IMR-90 (cell line): ENCODE results near the gene ADGRG4. TPM values are rescaled to one million over a fixed set of nuclear protein-coding genes. Genes with fewer than 3 reads are reported as not detected.

ENCODE experiments used
- ATAC-seq: fragments of 200-7000 bp; cut with Tn5 transposase; 2 replicates; pipeline ENCODE4 v1.9.1; 2020; ENCODE audit warnings: low read depth, mild to moderate bottlenecking, moderate library complexity
- BruUV-seq: library from RNA; stranded (reverse); fragments of 400-500 nt; replicated peaks from 2 replicates; lab custom pipeline; 2021; lab: Mats Ljungman, UMichigan
- CTCF ChIA-PET: fragments of 300-600 bp; formaldehyde crosslinking; extraction: SDS; loops from one replicate; lab custom pipeline; 2021; ENCODE audit warnings: antibody characterized with exemption; lab: Yijun Ruan, JAX
- POLR2A ChIA-PET: fragments of 300-600 bp; sonication (Branson Sonifier 250); formaldehyde crosslinking; loops from one replicate; lab custom pipeline; 2022; ENCODE audit warnings: antibody characterized with exemption; ENCODE audit not compliant: unreplicated experiment; lab: Charles Lee
- DNase-seq: peaks from one replicate; pipeline ENCODE4 v3.0.0; 2013
- H2AFZ ChIP-seq: replicated peaks from 2 replicates; pipeline ENCODE3; 2013; ENCODE audit warnings: low read length, mild to moderate bottlenecking; ENCODE audit not compliant: poor library complexity
- H2AK5ac ChIP-seq: 2 replicates; pipeline ENCODE4 v1.6.1; 2013; ENCODE audit warnings: low read depth, low read length, inconsistent platforms
- H2AK9ac ChIP-seq: replicated peaks from 2 replicates; pipeline ENCODE3; 2013; ENCODE audit warnings: mild to moderate bottlenecking, low read depth, low read length, moderate library complexity; ENCODE audit not compliant: poor library complexity
- H2BK120ac ChIP-seq: 2 replicates; pipeline ENCODE4 v1.6.1; 2013; ENCODE audit warnings: low read depth, low read length, inconsistent platforms
- H2BK15ac ChIP-seq: 3 replicates; pipeline ENCODE4 v1.6.1; 2013; ENCODE audit warnings: low read depth, low read length, inconsistent platforms
- H2BK20ac ChIP-seq: 2 replicates; pipeline ENCODE4 v1.6.1; 2013; ENCODE audit warnings: low read depth, mild to moderate bottlenecking, inconsistent platforms, low read length, moderate library complexity
- H2BK5ac ChIP-seq: 2 replicates; pipeline ENCODE4 v1.6.1; 2013; ENCODE audit warnings: mild to moderate bottlenecking, low read depth, low read length, inconsistent platforms; ENCODE audit not compliant: poor library complexity, severe bottlenecking
- H3K14ac ChIP-seq: replicated peaks from 2 replicates; pipeline ENCODE4 v1.6.1; 2013; ENCODE audit warnings: low read depth, low read length, inconsistent platforms
- H3K18ac ChIP-seq: 2 replicates; pipeline ENCODE4 v1.6.1; 2013; ENCODE audit warnings: low read depth, low read length, control low read depth
- H3K23ac ChIP-seq: 2 replicates; pipeline ENCODE4 v1.6.1; 2013; ENCODE audit warnings: low read depth, low read length, inconsistent platforms
- H3K27ac ChIP-seq: 2 replicates; pipeline ENCODE4 v1.5.1; 2013; ENCODE audit warnings: mild to moderate bottlenecking, control low read depth, low read length; ENCODE audit not compliant: insufficient read depth
- H3K27me3 ChIP-seq: 2 replicates; pipeline ENCODE4 v1.6.1; 2013; ENCODE audit warnings: low read length; ENCODE audit not compliant: control insufficient read depth, insufficient read depth
- H3K36me3 ChIP-seq: 2 replicates; pipeline ENCODE4 v1.6.1; 2013; ENCODE audit warnings: low read length, mixed read lengths; ENCODE audit not compliant: control insufficient read depth, insufficient read depth
- H3K4ac ChIP-seq: 2 replicates; pipeline ENCODE4 v1.6.1; 2013; ENCODE audit warnings: low read depth, low read length, inconsistent platforms
- H3K4me1 ChIP-seq: 2 replicates; pipeline ENCODE4 v1.6.1; 2013; ENCODE audit warnings: low read length, mixed read lengths; ENCODE audit not compliant: control insufficient read depth, insufficient read depth
- H3K4me2 ChIP-seq: 2 replicates; pipeline ENCODE4 v1.6.1; 2013; ENCODE audit warnings: low read depth, mild to moderate bottlenecking, control low read depth, low read length, moderate library complexity
- H3K4me3 ChIP-seq: 2 replicates; pipeline ENCODE4 v1.5.1; 2013; ENCODE audit warnings: low read depth, mild to moderate bottlenecking, control low read depth, low read length, moderate library complexity; ENCODE audit not compliant: insufficient read depth
- H3K56ac ChIP-seq: 2 replicates; pipeline ENCODE4 v1.6.1; 2013; ENCODE audit warnings: low read length, inconsistent platforms; ENCODE audit not compliant: insufficient read depth; ENCODE audit errors: extremely low read depth
- H3K79me1 ChIP-seq, 2 experiments: 2 replicates each; pipeline ENCODE4 v1.6.1; 2013; ENCODE audit warnings: low read length in 2 of 2, inconsistent platforms in 1 of 2, low read depth in 1 of 2
- H3K9ac ChIP-seq: 2 replicates; pipeline ENCODE4 v1.6.1; 2013; ENCODE audit warnings: low read depth, low read length, control low read depth
- H3K9me1 ChIP-seq: 2 replicates; pipeline ENCODE4 v1.6.1; 2013; ENCODE audit warnings: low read length, inconsistent platforms; ENCODE audit not compliant: insufficient read depth
- H3K9me3 ChIP-seq: 2 replicates; pipeline ENCODE4 v1.6.1; 2013; ENCODE audit warnings: low read length; ENCODE audit not compliant: control insufficient read depth, insufficient read depth
- H4K20me1 ChIP-seq: 2 replicates; pipeline ENCODE4 v1.6.1; 2013; ENCODE audit warnings: low read length, inconsistent platforms; ENCODE audit not compliant: insufficient read depth
- H4K5ac ChIP-seq: 2 replicates; pipeline ENCODE4 v1.6.1; 2013; ENCODE audit warnings: mild to moderate bottlenecking, low read depth, low read length, control low read depth
- H4K8ac ChIP-seq, 2 experiments: 2 replicates each; pipeline ENCODE4 v1.6.1; 2013; ENCODE audit warnings: low read depth in 2 of 2, low read length in 2 of 2, control low read depth in 1 of 2, inconsistent platforms in 1 of 2
- H4K91ac ChIP-seq: 2 replicates; pipeline ENCODE4 v1.6.1; 2013; ENCODE audit warnings: low read depth, low read length, inconsistent platforms; ENCODE audit not compliant: insufficient read depth
- BHLHE40 ChIP-seq: fragments of 150-350 bp; IDR thresholded peaks from 2 replicates; pipeline ENCODE4 v1.6.1; 2016; ENCODE audit warnings: mild to moderate bottlenecking, low read depth, low read length
- CEBPB ChIP-seq: IDR thresholded peaks from 2 replicates; pipeline ENCODE4 v1.6.1; 2012; ENCODE audit warnings: low read depth, low read length, improper control_type of control experiment
- CHD1 ChIP-seq: IDR thresholded peaks from 2 replicates; pipeline ENCODE4 v1.6.1; 2012; ENCODE audit warnings: low read depth, low read length, improper control_type of control experiment
- CTCF ChIP-seq: conservative IDR thresholded peaks from 2 replicates; pipeline ENCODE4 v1.5.1; 2012; ENCODE audit warnings: mild to moderate bottlenecking, low read depth, low read length, improper control_type of control experiment
- ELK1 ChIP-seq: fragments of 150-350 bp; IDR thresholded peaks from 2 replicates; pipeline ENCODE4 v1.6.1; 2016; ENCODE audit warnings: low read depth, mild to moderate bottlenecking, low read length, moderate library complexity, borderline replicate concordance
- FOS ChIP-seq: fragments of 150-350 bp; IDR thresholded peaks from 2 replicates; pipeline ENCODE4 v1.6.1; 2016; ENCODE audit warnings: low read depth, low read length
- MAFK ChIP-seq: IDR thresholded peaks from 2 replicates; pipeline ENCODE4 v1.6.1; 2012; ENCODE audit warnings: low read depth, low read length, improper control_type of control experiment
- MAZ ChIP-seq: IDR thresholded peaks from 2 replicates; pipeline ENCODE4 v1.6.1; 2012; ENCODE audit warnings: low read depth, mild to moderate bottlenecking, low read length, improper control_type of control experiment, moderate library complexity, borderline replicate concordance
- MXI1 ChIP-seq: IDR thresholded peaks from 2 replicates; pipeline ENCODE4 v1.6.1; 2012; ENCODE audit warnings: low read depth, mild to moderate bottlenecking, low read length, moderate library complexity, borderline replicate concordance
- NFE2L2 ChIP-seq: fragments of 150-350 bp; IDR thresholded peaks from 2 replicates; pipeline ENCODE4 v1.6.1; 2016; ENCODE audit warnings: low read depth, mild to moderate bottlenecking, low read length
- POLR2A ChIP-seq: IDR thresholded peaks from 2 replicates; pipeline ENCODE4 v1.6.1; 2012; ENCODE audit warnings: mild to moderate bottlenecking, low read depth, low read length
- RAD21 ChIP-seq: IDR thresholded peaks from 2 replicates; pipeline ENCODE4 v1.6.1; 2012; ENCODE audit warnings: low read length, improper control_type of control experiment
- RCOR1 ChIP-seq: IDR thresholded peaks from 2 replicates; pipeline ENCODE4 v1.6.1; 2012; ENCODE audit warnings: mild to moderate bottlenecking, low read length, improper control_type of control experiment; ENCODE audit not compliant: insufficient replicate concordance
- RFX5 ChIP-seq: IDR thresholded peaks from 2 replicates; pipeline ENCODE4 v1.8.0; 2012; ENCODE audit warnings: low read depth, mild to moderate bottlenecking, low read length, moderate library complexity
- SMC3 ChIP-seq: fragments of 150-350 bp; IDR thresholded peaks from 2 replicates; pipeline ENCODE4 v1.6.1; 2016; ENCODE audit warnings: low read depth, mild to moderate bottlenecking, antibody characterized with exemption, low read length, moderate library complexity
- dilution Hi-C: fragments of 300-500 bp; cut with HindIII; formaldehyde crosslinking; loops from one replicate; pipeline ENCODE4 v1.14.3; 2018; ENCODE audit warnings: low sequenced_read_pairs; ENCODE audit not compliant: unreplicated experiment
- in situ Hi-C: fragments of 300-500 bp; cut with MboI; formaldehyde crosslinking; loops from 3 replicates; pipeline ENCODE4 v1.14.3; 2019; ENCODE audit warnings: low sequenced_read_pairs, inconsistent platforms, mixed read lengths
- intact Hi-C: fragments of 100-400 bp; cut with micrococcal nuclease; formaldehyde crosslinking; loops from 2 replicates; pipeline ENCODE4 v1.10.0; 2022
- polyA plus RNA-seq, 3 experiments: library from polyadenylated mRNA; depleted of rRNA; stranded (reverse); fragments of >200 nt; gene quantifications; 2 replicates each; pipeline ENCODE4 v1.2.3, GENCODE V29; 2012; ENCODE audit warnings: low replicate concordance in 1 of 3
- total RNA-seq: library from RNA; depleted of rRNA; stranded (reverse); fragments of >200 nt; gene quantifications from 2 replicates; pipeline ENCODE4 v1.2.3, GENCODE V29; 2012
- TF ChIP-seq, protein P1 (sequence below): fragments of 150-350 bp; IDR thresholded peaks from 2 replicates; pipeline ENCODE4 v1.6.1; 2017; ENCODE audit warnings: mild to moderate bottlenecking, antibody characterized with exemption, low read length, low read depth

Gene ADGRG4
- total and polyA plus RNA-seq, 2 of the 4 experiments (the other 2 are of a cell fraction): under 0.01 TPM; not detected in 1

- no peak overlapping the region for H4K91ac ChIP-seq
- DNase-seq (no peak), ATAC-seq (no peak)
- no peak overlapping the region for H3K4ac ChIP-seq
- H3K23ac ChIP-seq: no peak overlapping the region
- H4K20me1 ChIP-seq: no peaks in the 10 kb centered on the region
- H3K9me1 ChIP-seq: no peaks in the 10 kb centered on the region
- ChIA-PET POLR2A (no interaction called here), CTCF (no interaction called here)
- no peaks in the 10 kb centered on the region for H3K4me1 ChIP-seq
- H3K4me3 ChIP-seq: no peak overlapping the region
- H3K36me3 ChIP-seq: no peaks in the 10 kb centered on the region
- H2BK120ac ChIP-seq: no peak overlapping the region
- dilution Hi-C loops (no loop called here), in situ Hi-C loops (no loop called here), intact Hi-C loops (no loop called here)
- no peak overlapping the region for H3K27ac ChIP-seq
- H2AK5ac ChIP-seq: no peak overlapping the region
- peaks cover 1% of the 10 kb centered on the region; the same call in 1 of the 2 replicates for H3K27me3 ChIP-seq
- H3K9me3 ChIP-seq: no peaks in the 10 kb centered on the region
- no peak overlapping the region for H2BK15ac ChIP-seq
- no peak overlapping the region for H2BK5ac ChIP-seq
- H4K5ac ChIP-seq: no peak overlapping the region
- no peak overlapping the region for H2AK9ac ChIP-seq
- no peak overlapping the region for H4K8ac ChIP-seq
- no peak overlapping the region for H3K14ac ChIP-seq
- no peak overlapping the region for H3K4me2 ChIP-seq
- TF ChIP-seq FOS (no peak), CEBPB (no peak), CTCF (no peak), CHD1 (no peak), NFE2L2 (no peak), SMC3 (no peak), RCOR1 (no peak), POLR2A (no peak), BHLHE40 (no peak), RAD21 (no peak), ELK1 (no peak), MAFK (no peak), MXI1 (no peak), RFX5 (no peak), MAZ (no peak)
- TF ChIP-seq, protein P1, sequence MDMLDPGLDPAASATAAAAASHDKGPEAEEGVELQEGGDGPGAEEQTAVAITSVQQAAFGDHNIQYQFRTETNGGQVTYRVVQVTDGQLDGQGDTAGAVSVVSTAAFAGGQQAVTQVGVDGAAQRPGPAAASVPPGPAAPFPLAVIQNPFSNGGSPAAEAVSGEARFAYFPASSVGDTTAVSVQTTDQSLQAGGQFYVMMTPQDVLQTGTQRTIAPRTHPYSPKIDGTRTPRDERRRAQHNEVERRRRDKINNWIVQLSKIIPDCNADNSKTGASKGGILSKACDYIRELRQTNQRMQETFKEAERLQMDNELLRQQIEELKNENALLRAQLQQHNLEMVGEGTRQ: no peak
- H2AFZ ChIP-seq: no peak overlapping the region
- no TSS peak for BruUV-seq
- H3K9ac ChIP-seq: no peak overlapping the region
- H3K79me1 ChIP-seq: no peaks in the 10 kb centered on the region
- no peak overlapping the region for H2BK20ac ChIP-seq
- H3K18ac ChIP-seq: no peak overlapping the region
- H3K56ac ChIP-seq: no peak overlapping the region
Observed at GRCh38 chrX:136344320-136344719, 43.6 kb downstream of the ADGRG4 start.
